HG03469 (cell line): Measurements from ENCODE around the gene ARGLU1.

Experiments
- ATAC-seq: cut with Tn5 transposase; IDR thresholded peaks from one replicate; pipeline ENCODE4 v1.9.1; 2021; ENCODE audit warnings: mild to moderate bottlenecking, moderate library complexity, moderate number of reproducible peaks; ENCODE audit not compliant: unreplicated experiment

Gene ARGLU1

DNA sequence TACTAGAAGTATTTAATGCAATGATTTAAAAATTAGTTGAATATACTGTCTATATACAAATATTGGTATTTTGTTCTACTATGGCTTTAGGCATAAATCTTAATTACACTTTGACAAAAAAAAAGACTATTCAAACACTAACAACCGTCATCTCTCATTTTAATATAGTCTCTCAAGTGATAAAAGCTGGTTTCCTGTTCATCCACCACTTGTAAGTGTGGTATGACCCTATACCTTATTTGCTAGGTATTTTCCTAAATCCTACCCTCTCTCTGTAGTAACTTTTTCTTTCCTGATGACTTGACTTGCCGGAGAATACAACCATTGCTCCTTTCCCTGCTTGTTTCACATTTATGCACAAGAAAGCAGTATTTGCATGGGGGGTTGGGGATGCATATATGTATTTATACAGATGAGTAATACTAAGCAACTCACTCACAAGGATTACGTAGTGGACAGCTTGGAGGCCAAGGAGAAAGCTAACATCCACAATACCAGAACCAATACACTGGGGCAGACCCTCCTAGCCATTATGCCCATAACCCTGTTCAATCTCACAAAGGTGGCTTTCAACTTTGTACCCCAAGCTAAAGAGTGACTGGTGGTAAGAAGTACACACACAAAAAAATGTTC, 19.8 kb downstream of the ARGLU1 start:
- no peak for ATAC-seq

DNA sequence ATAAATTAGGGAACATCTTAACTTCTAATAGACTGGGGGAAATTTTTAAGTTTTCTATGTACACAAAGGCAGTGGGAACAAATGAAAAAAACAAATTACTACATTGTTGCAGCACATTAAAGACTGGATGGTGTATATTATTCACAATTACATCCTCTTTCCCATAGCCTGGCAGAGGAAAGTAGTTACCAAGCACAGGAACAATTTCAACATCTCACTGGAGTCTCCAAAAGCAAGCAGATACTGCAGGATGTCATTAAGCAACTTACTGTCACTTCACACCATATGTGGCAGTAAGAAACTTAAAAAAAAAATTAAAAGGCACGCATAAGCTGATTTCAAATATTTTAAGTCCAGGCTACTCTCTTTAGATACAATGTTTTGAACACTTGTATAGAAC, 26.1 kb downstream of the ARGLU1 start:
- no peak for ATAC-seq

DNA sequence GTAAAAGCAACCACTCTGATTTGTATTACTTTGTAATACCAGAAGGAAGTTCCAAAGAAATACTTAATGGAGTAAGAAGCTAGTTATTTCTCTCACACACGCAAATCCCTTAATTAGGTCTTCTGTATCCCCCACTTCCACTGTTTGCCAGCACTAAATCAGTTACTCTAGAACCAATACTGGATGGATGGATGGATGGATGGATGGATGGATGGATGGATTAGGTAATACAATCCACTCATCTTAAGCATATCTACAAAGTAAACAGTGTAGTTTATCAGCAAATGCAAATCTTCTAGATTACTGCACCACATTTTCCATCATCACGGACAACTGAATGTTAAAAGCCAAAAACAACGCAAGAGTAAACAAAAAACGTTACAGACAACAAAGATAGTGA, 27.3 kb downstream of the ARGLU1 start:
- no peak for ATAC-seq

DNA sequence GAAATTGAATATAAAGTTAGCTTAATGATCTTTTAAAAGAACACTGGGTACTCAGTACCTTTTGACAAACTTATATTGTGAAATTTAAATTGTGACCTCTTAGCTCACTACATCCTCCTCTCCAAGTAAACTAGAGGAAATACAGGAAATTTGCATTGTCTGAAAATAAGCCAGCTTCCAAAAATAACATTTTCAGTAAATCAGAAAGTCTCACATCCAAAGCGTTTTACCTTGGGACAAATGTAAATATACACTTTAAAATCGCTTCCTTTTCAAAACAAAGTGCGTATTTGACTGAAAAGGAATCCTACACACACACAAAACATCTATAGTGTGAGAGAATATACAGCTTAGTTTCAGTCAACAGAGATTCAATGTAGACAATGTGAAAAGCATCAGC, 30.4 kb downstream of the ARGLU1 start:
- ATAC-seq, result no peak

DNA sequence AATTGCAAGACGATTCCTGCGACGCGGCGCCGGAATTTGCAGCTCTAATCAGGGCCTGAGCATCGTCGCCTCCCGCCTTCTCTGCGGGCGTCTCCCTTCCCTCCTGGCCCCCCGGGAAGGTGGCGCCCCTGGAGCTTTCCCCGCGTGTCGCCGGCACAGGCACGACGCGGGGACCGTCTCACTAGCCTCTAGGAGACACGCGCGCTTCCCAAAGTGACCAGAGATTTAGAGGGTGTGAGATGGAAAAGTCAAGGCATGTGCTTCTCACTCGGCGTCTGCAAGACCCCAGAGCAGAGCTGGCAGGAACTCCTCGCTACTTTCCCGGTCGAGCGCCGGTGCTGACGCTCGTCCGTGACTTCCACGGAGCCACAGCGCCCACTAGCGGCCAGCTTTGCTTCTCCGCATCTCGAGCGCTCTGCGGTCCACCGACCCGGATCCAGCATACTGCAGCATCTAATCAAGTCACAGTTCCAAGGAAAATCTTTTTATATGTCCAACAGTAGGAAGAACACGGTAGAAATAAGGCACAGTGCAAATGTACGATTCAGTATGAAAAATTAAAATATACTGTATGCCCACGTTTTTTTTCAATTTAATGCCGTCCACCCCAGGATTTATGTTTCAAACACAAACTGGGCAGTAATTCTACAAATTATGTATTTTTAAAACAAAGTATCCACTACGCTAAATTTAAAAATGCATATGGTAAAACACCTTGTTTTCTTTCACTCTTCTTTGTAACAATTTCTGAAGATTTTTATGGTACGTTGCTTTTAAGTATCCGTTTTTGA, 31.5 kb downstream of the ARGLU1 start:
- ATAC-seq, result peak; percentile 19

DNA sequence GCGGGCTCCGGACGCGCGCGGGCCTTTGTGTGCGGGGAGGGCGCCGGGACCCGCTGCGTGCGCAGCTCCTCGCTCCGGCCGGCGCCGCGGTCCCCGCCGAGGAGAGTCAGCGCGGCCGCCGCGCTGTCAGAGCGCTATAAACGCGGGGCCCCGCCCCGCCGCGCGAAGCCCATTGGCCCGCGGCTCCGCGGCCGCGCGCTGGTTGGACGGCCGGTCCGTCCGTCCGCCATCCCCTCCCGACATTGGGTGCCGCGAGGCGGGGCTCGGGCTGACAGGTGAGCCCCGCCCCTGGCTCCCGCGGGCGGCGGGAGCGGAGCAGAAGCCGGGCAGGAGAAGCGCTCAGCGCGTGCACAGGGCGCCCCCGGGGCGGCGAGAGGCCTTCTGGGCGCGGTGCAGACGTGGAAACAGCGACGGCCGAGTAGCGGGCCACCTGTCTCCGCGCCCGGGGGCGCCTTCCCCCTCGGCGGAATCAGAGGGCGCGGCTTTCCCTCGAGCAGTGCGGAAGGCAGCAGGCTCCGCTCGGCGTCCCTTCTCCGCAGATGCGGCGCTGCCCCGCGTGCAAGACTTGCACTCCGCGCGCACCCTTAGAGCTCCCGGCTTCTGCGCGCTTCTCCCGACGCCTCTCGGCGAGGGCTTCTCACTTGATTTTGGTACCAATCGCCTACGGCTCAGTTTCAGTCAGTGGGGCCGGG, 32.2 kb downstream of the ARGLU1 start, which contains the start of gene EFNB2:
EFNB2 (minus strand) TSS at position 111 of the 692 bp plus-strand sequence. CDS start 698 bp downstream, outside the sequence.
- peak; percentile 93 for ATAC-seq

DNA sequence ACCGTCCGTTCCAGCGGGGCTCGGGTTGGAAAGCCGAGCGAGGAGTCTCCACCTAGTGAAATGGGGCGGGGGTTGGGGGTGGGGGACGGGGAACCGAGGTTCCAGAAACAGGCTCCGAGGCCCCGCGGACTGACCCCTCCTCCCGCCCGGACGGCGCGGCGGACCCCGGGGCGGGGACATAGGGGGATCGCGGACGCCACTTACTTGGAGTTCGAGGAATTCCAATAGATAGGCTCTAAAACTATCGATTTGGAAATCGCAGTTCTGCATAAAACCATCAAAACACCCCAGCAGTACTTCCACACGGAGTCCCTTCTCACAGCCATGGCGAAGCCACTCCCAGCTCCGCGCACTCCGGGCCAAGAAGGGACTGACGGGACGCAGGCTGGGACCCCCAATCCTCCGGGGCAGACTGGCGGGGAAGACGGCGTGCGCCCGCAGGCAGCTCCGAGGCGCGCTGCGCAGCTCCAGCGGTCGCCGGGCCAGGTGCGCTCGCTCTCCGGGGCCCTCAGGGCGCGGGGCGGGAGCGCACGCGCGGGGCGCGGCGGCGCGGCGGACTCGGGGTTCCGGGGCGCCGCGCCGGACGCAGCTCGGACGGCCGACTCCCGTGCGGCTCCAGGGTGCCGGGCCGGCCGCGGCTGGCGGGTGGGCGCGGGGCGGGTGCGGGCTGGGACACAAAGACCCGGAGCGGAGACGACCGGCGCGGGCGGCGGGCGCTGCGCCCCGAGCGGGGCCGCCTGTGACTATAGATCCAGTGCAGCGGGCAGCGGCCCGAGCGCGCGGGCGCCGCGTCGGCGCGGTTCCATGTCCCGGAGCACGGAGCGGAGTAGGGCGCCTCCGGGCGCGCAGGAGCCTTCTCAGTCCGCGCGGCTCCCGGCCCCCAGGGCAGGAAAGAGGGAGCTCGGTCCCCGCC, 33.0 kb downstream of the ARGLU1 start:
- ATAC-seq, result peak; percentile 21

DNA sequence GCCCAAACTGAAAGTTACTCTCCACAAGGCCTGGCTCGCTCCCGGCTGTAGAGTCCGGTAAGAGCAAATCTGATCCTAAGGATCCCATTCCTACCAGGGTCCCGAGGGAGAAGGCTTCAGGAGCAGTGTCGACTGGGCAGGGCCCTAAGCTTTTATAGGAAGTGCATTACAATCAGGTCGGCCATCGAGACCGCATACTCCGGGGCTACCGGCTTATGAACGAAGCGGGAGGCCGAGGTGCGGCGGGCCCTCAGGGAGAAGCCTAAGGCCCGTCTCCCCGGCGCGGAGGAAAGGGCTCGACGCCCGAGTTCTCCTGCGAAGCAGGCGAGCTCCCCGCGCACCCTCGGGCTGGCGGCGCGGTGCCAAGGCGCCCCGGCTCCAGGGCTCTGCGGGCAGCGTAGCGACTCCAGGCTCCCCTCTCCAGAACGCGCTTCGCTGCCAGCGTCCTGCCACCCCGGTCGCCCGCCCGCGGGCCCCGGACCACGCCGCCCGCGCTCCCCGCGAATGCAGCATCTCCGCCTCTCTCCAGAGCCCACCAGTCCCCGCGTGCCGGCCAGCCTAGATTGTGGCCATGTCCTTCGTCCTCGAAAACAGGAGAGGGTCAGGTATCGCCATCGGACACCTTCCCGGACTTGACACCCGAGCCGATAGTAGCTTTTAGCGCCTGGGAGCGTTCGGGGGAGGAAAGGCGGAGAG, 33.8 kb downstream of the ARGLU1 start:
- ATAC-seq, result no peak

DNA sequence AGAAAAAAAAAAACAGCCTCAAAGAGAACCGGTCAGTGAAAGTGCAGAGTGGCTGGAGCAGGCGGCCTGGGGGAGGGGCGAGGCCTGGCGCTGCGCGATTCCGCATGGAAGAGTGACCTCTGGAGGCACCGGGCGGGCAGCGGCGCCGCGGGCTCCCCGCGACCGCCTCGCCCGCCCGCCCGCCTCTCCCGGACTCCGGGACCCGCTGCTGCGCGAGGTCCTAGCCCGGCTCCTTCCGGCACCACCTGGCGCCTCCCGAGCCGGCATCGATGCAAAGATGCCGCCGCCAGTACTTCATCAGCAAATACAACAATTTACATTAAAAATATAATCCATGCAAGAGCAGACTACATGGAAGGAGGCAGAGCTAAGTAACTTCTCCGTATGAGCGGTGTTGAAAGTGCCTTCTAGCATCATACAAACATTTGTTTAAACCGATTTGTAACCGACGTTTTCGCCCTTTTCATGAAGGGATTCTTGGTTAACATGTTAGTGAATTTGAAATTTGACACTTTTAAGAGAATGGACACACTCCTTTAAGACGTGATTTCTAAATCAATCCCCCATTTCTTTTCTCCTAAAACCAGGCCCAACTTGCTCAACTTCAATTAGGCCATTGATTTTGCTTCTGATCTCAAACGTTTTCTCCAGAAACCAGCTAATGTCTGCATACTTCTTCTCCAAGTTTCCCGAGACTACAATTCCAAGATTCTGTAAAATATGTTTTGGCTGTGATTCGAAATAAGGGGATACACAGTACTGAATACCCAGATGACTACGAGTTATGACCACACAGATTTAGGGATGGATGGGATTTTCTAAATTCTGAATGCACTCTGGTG, 34.6 kb downstream of the ARGLU1 start:
- no peak for ATAC-seq

DNA sequence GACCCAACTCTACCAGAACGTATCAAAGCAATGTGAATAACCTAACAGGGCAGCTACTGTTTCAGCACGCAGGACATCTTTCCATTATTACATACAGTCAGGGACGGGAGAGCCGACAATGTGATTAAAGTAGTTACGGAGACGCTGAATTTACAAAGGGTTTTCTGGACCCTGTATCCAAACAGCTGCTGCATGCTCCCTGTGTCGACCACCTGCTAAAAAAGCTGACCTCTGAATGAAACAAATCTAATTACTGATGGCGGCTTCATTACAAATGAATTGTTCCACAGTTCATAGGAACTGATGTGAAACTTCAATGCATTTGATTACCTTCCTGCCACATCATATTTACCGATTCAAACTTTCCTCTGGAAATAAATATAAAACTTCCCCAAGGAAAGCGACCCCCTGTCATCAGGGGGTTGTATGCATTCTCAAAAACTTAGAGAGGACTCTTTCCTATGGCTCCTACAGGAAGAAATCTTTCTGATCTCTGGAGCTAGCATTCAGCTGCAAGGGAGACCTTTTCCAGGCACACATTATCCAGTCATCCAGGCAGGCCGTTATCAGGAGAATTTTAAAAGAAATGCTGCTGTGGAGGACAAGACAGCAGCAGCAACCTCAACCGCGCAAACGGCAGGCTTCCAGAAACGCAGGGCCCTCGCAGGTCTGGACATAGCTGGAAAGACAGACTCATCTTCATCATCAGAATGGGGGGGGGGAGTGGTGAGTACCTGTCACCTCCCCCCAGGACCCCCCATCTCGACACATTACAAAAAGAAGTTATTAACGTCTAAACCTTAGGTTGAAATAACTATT, 35.6 kb downstream of the ARGLU1 start:
- no peak for ATAC-seq

DNA sequence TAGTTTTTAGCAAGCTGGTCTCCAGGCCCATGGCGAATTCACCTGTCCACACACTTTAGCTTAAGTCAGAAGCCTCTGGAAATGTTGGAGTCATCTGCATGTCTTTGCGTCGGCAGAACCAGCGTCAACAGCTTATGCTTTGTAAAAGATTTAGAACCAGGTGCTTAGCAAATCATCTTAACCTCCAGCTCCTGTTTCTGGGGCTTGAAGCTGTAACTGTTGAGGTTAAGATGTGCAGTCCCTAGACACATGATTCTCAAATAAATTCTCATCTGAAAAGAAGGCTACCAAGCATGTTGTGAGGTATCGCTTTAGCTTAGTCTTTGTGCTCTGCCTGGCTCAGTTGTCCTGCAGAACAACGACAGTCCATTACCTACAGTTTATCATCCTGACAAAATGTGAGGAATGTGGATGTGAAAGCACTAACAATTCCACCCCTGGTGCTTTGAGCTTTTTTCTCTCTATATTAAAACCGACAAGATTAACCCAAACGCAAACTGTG, 36.9 kb downstream of the ARGLU1 start:
- ATAC-seq, result no peak

DNA sequence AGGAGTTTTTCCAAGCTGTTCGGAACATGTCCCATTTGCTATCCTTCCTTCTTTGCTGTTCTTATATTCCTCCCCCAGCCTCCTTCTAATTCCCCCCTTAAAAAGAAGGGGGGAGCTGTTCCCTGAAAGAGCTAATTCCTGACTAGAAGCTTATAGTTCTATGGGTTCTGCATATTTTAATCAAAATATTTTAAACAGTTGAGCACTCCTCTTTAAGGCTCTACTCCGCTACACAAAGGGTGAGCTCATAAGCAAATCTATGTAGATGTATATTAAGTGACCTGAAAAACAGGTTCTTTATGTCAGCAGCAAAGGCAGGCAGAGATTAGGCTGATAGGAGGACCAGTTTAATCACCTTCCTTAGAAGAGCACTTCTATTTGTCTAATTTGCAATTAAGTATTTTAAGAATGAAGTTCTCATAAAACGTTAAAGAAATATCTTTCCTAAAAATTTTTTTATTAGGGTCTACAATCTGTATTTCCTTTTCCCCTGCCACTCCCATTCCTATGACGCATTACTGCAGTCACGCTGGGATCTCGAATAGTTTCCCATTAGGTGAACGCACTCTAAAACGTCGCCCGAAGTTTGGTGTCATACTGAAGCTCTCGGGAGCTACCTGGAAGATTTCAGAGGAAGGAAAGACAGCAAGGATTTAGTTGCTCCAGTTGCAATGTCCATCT, 37.6 kb downstream of the ARGLU1 start:
- ATAC-seq, result no peak

DNA sequence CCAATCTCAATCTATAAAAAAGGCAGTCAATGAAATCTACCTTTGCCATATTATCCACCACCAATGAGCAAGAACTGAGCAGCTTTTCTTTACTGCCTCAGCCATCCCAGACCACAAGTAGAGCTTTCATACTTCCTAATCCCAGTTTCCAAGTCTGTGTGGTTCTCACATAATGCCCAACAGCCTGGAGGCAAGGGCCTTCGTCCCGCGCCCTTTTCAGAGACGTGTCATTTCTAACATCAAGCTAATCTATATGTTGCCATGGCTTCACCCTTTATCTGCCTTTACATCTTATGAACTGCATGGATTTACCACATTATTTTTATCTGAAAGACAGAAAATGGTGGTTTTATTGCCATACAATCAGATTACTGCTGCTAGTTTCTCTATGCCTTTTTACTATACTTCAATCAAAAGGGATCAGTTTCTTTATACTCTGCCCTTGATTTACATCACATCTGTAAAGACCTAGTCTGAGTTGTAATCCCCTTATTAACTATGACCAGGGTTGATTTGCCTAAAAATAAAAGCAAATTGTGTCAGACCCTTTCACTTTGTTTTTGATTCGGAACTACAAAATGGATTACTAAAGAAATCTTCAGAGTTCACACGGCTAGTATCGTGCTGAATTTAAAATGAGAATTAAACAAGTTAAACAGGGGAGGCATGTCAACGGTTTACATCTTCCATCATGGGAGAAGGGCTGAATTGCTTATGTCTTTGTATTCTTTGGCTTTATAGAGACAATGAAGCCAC, 38.3 kb downstream of the ARGLU1 start:
- ATAC-seq, result no peak

DNA sequence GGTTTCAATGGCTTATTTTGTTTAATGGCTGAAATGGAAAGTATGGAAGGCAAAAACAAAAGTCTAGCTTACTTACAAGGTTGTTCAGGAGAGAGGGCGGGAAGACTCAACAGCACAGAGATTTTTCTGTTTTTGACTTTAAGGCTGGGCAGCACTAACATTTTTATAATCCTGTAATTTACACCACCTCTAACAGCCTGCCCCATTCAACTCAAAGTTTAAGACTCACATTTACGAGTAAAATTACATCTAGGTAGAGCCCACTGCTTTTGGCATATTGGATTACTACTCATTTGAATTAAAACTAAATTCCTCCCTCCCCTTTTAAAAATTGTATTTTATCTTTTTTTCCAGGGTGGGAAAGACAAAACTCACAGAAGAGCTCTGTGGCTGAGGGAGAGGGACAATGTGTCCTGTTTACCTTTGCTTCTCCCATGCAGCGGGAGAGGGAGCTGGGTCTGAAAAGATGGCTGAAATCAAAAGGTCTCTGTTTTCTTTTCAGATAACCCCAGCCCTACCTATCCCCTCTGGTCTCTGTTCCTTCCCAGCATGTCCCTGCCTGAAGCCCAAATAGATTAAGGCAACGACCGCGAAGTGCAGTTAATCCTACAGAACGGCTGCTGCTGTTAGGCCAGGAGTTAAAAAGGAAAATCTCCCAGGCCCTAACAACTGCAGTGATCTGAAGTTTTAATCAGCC, 39.1 kb downstream of the ARGLU1 start:
- ATAC-seq, result no peak

DNA sequence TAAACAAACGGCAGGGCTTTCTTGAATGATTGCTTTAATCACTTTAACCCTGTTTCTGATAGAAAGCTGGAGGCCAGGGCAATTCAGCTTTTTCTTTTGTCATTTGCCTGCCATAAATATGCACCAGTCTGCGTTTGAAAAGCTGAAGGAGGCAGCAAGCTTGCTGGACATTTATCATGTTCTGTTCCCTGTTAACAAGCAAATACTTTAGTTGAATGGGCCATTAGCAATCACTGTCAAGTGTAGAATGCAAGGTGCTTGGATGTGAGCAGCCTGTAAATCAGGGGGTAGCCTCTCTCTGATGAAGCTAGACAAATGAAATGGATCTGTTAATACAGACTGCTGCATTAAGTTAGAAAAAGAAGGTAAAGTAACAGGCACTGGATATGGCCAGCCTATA, 40.1 kb downstream of the ARGLU1 start:
- no peak for ATAC-seq

DNA sequence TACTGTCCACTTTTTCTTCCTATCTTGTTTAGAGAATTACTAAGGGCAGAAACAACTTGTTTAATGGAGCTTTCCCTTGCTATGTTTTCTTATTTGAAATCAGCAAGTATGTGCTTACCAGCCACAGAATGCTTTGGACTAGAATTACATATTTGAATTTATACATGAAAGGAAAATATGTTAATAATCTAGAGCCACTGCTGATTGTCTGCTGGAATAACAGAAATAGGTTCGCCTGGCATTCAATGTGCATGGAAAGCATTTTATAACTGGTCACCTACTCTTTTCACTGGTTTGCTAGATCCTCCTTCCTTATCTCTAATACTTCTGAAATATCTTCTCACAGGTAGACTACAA, 40.5 kb downstream of the ARGLU1 start:
- ATAC-seq, result no peak
